Activated naive CD4-positive, alpha-beta T cell treated with Interleukin-2 at 50 U/mL for 16 hours (primary cell): ENCODE measurements around the gene NRIP2.

ENCODE experiments used
- DNase-seq: peaks from one replicate; pipeline ENCODE4 v3.0.0-alpha.2; 2020

NRIP2 gene

GRCh38 chr12:2844786-2845185 lies 10.0 kb upstream of the NRIP2 start:
- no peak for DNase-seq

- DNase-seq = no peak
Measured at GRCh38 chr12:2842948-2843347, 8.1 kb upstream of the NRIP2 start.

GRCh38 chr12:2841056-2841650 lies 6.3 kb upstream of the NRIP2 start:
- no peak for DNase-seq

- DNase-seq = no peak
Measured at GRCh38 chr12:2836574-2836973, 1.7 kb upstream of the NRIP2 start.

- no peak for DNase-seq
Measured at GRCh38 chr12:2835691-2836403, 1.0 kb upstream of the NRIP2 start.

- DNase-seq = no peak
Measured at GRCh38 chr12:2833810-2834209, 1.0 kb downstream of the NRIP2 start.

GRCh38 chr12:2833327-2833726 lies 1.5 kb downstream of the NRIP2 start:
- DNase-seq = no peak

GRCh38 chr12:2832550-2833127 lies 2.2 kb downstream of the NRIP2 start:
- DNase-seq = no peak

GRCh38 chr12:2829275-2829674 lies 5.6 kb downstream of the NRIP2 start:
- DNase-seq = no peak

- DNase-seq = no peak
Measured at GRCh38 chr12:2826721-2827515, 7.9 kb downstream of the NRIP2 start.

- no peak for DNase-seq
Measured at GRCh38 chr12:2826036-2826435, 8.8 kb downstream of the NRIP2 start.

- no peak for DNase-seq
Measured at GRCh38 chr12:2825132-2825531, 9.7 kb downstream of the NRIP2 start.

- no peak for DNase-seq
Measured at GRCh38 chr12:2824541-2824940, 10.3 kb downstream of the NRIP2 start.

GRCh38 chr12:2823483-2823882 lies 11.4 kb downstream of the NRIP2 start:
- DNase-seq = no peak

GRCh38 chr12:2820432-2820831 lies 14.4 kb downstream of the NRIP2 start:
- no peak for DNase-seq

- DNase-seq = no peak
Measured at GRCh38 chr12:2819810-2820209, 15.0 kb downstream of the NRIP2 start.

- peak; percentile 43 for DNase-seq
Measured at GRCh38 chr12:2813214-2814185, 21.3 kb downstream of the NRIP2 start.

- peak; percentile 98 for DNase-seq
Measured at GRCh38 chr12:2812290-2813213, 22.3 kb downstream of the NRIP2 start, which contains the start of gene ITFG2. ITFG2 (plus strand) TSS chr12:2812668; CDS start chr12:2812761, 93 bp downstream.

- DNase-seq = no peak
Measured at GRCh38 chr12:2811801-2812200, 23.0 kb downstream of the NRIP2 start.

- DNase-seq = no peak
Measured at GRCh38 chr12:2806700-2807099, 28.1 kb downstream of the NRIP2 start.

- DNase-seq = no peak
Measured at GRCh38 chr12:2805143-2805520, 29.7 kb downstream of the NRIP2 start.
